RWPE1 (cell line): ENCODE measurements around the gene PHACTR4.
A peak's percentile ranks its signal among the peaks of the same experiment; 100 is the strongest.
"Not testable (repeated sequence)": the region's sequence is repeated elsewhere in the genome, so short reads cannot be mapped to it uniquely, and the experiment has no call there.

ENCODE experiments used
- CTCF ChIA-PET: fragments of 350-600 bp; sonication (Branson Sonifier 250); formaldehyde crosslinking; extraction: SDS; loops from one replicate; lab custom pipeline; 2021; lab: Yijun Ruan, JAX
- POLR2A ChIA-PET: fragments of 400-600 bp; formaldehyde crosslinking; extraction: SDS; loops from one replicate; lab custom pipeline; 2020; ENCODE audit warnings: antibody characterized with exemption; ENCODE audit not compliant: low non-redundant PET; lab: Yijun Ruan, JAX
- DNase-seq: peaks from one replicate; pipeline ENCODE4 v3.0.0; 2012; ENCODE audit warnings: low spot score
- H3K27ac ChIP-seq: fragments of 450-650 bp; 2 replicates; pipeline ENCODE4 v1.5.1; 2017
- TF ChIP-seq, protein P1 (sequence below): fragments of 450-650 bp; conservative IDR thresholded peaks from 2 replicates; pipeline ENCODE4 v1.5.1; 2017; ENCODE audit warnings: low read depth, mild to moderate bottlenecking

The PHACTR4 gene

DNA sequence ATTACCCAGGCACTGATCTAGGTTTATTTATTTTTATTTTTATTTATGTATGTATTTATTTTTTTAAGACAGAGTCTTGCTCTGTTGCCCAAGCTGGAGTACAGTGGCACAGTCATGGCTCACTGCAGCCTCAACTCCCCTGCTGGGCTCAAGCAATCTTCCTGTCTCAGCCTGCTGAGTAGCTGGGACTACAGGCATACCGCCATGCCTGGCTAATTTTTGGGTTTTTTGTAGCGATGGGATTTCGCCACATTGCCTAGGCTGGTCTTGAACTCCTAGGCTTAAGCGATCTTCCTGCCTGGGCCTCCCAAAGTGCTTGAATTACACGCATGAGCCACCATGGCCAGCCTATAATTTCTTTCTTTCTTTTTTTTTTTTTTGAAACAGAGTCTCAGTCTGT lies 9.4 kb downstream of the PHACTR4 start:
- DNase-seq = no peak
- TF ChIP-seq, protein P1, sequence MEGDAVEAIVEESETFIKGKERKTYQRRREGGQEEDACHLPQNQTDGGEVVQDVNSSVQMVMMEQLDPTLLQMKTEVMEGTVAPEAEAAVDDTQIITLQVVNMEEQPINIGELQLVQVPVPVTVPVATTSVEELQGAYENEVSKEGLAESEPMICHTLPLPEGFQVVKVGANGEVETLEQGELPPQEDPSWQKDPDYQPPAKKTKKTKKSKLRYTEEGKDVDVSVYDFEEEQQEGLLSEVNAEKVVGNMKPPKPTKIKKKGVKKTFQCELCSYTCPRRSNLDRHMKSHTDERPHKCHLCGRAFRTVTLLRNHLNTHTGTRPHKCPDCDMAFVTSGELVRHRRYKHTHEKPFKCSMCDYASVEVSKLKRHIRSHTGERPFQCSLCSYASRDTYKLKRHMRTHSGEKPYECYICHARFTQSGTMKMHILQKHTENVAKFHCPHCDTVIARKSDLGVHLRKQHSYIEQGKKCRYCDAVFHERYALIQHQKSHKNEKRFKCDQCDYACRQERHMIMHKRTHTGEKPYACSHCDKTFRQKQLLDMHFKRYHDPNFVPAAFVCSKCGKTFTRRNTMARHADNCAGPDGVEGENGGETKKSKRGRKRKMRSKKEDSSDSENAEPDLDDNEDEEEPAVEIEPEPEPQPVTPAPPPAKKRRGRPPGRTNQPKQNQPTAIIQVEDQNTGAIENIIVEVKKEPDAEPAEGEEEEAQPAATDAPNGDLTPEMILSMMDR = no peak
- ChIA-PET POLR2A (no interaction called here), CTCF (no interaction called here)
- H3K27ac ChIP-seq = no peak overlapping the region; the same call in 1 of the 2 replicates

DNA sequence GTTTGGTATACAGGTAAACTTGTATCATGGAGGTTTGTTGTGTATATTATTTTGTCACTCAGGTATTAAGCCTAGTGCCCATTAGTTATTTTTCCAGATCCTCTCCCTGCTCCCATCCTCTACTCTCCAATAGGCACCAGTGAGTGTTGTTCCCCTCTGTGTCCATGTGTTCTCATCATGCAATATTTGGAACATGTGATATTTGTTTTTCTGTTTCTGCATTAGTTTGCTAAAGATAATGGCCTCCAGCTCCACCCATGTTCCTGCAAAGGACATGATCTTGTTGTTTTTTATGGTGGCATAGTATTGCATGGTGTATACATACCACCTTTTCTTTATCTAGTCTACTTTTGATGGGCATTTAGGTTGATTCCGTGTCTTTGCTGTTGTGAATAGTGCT lies 10.9 kb downstream of the PHACTR4 start:
- ChIA-PET POLR2A (no interaction called here), CTCF (no interaction called here)
- DNase-seq = no peak
- TF ChIP-seq, protein P1 = no peak
- H3K27ac ChIP-seq = no peak overlapping the region

DNA sequence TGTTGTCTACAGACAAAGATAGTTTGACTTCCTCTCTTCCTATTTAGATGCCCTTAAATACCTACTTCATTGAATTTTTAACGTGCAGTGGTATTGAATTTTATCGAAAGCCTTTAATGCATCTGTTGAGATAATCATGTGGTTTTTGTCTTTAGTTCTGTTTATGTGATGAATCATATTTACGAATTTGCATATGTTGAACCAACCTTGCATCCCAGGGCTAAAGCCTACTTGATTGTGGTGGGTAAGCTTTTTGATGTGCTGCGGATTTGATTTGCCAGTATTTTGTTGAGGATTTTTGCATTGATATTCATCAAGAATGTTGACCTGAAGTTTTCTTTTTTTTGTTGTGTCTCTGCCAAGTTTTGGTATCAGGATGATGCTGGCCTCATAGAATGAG lies 14.2 kb downstream of the PHACTR4 start:
- CTCF ChIA-PET = interaction anchor here (0.5 kb wide), 1 partner anchor 67 kb away, joined by 4 read pairs; no protein-coding TSS in a partner anchor
- H3K27ac ChIP-seq, DNase-seq, POLR2A ChIA-PET: not testable (repeated sequence)

DNA sequence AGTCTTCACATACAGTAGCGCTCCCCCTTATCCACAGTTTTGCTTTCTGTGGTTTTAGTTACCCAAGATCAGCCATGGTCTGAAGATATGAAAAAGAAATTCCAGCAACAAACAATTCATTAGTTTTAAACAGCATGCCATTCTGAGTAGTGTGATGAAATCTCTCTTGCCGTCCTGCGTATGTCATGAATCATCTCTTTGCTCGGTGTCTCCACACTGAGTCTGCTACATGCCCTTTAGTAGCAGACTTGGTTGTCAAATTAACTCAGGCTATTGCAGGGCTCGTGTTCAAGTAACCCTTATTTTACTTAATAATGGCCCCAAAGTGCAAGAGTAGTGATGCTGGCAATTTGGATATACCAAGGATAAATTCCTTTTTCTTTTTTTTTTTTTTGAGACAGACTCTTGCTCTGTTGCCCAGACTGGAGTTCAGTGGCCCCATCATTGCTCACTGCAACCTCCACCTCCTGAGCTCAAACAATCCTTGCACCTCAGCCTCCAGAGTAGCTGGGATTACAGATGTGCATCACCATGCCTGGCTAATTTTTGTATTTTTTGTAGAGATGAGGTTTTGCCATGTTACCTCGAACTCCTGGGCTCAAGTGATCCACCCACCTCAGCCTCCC lies 22.6 kb downstream of the PHACTR4 start:
- TF ChIP-seq, protein P1 = no peak
- peak overlapping the region; percentile 77 for H3K27ac ChIP-seq
- peak; percentile 55 for DNase-seq
- POLR2A ChIA-PET = no interaction called here
- CTCF ChIA-PET = no interaction called here

DNA sequence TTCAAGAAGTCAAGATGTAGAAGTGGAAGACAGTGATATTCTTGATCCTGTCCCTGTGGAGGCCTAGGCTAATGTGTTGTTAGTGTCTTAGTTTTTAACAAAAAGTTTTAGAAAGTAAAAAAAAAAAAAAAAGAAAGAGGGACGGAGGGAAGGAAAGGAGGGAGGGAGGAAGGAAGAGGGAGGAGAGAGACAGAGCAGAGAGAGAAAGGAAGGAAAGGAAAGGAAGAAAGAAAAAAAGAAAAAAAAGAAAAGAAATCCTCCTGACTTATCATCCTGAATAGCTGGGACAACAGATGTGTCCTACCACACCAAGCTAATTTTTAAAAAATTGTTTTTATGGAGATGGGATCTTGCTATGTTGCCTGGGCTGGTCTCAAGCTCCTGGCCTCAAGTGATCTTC lies 24.6 kb downstream of the PHACTR4 start:
- H3K27ac ChIP-seq = 0 out of 2 replicates have a peak overlapping the region, but pooled peaks have one; percentile 51
- DNase-seq = no peak
- CTCF ChIA-PET = interaction anchor here (0.7 to 1.0 kb wide), 2 partner anchors 14 to 45 kb away, joined by 3 to 6 read pairs; no protein-coding TSS in a partner anchor
- TF ChIP-seq, protein P1 = no peak
- POLR2A ChIA-PET = no interaction called here

DNA sequence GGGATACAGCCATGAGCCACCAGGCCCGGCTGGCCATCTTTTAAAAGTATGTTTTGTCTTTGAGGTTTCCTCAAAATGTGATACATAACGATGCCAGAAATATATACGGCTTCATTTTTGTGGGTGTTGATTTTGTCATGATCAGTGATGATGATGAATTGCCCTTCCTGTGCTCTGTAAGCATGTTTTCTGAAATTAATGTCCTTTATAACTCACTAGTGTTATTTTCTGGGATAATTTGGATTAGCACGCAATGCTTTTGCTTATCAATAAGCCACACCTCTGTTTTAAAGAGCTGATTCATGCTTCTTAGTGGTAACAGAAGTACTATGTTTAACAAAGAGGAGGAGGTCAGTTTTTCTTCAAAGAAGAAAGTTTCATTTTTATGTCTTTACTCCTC lies 25.6 kb downstream of the PHACTR4 start:
- DNase-seq = no peak
- POLR2A ChIA-PET = no interaction called here
- CTCF ChIA-PET = interaction anchor here (0.6 to 1.1 kb wide), 2 partner anchors 95 to 146 kb away, joined by 3 read pairs; no protein-coding TSS in a partner anchor
- peak overlapping the region; percentile 51 for H3K27ac ChIP-seq
- TF ChIP-seq, protein P1 = no peak

DNA sequence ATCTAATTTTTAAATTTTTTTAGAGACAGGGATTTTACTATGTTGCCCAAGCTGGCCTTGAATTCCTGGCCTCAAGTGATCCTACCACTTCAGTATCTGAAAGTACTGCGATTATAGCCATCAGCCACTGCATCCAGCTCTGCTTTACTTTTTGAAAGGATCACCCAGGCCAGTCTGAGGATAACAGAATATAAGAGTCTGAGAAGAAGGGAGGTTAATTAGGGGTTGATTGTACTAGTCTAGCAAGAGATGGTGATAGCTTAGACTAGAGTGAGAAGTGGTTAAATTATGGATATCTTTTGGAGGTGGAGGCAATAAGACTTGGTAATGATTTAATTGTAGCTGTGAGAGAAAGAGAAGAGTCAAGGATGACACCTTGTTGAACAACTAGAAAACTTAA lies 32.2 kb downstream of the PHACTR4 start:
- no peak for DNase-seq
- ChIA-PET CTCF (no interaction called here), POLR2A (no interaction called here)
- TF ChIP-seq, protein P1 = no peak
- H3K27ac ChIP-seq = no peak overlapping the region
